Measurements from ENCODE around the gene P2RY8. TPM values are rescaled to one million over a fixed set of nuclear protein-coding genes. Genes with fewer than 3 reads are reported as not detected.

Gene P2RY8
- total RNA-seq, 1 experiment from 2014 or later: 0.37 TPM

- ATAC-seq (no peak), DNase-seq (ENCODE audit: low spot score) (no peak)
- Mint-ChIP-seq H3K9me3 (peaks cover 39% of the 10 kb centered on the region), H3K36me3 (peaks cover 69% of the 10 kb centered on the region), H3K27ac (no peak overlapping the region), H3K4me3 (no peak overlapping the region), H3K4me1 (peaks cover 12% of the 10 kb centered on the region), H3K27me3 (ENCODE audit: low read depth) (no peaks in the 10 kb centered on the region)
- ChIA-PET POLR2A (no interaction called here), CTCF (no interaction called here)
- 0 out of 2 replicates have a peak, but pooled peaks have one; percentile 11 for TF ChIP-seq NFATC4 (CRISPR knock-in tag; IDR thresholded peaks at IDR 0.05)
- TF ChIP-seq FOXJ3 (CRISPR knock-in tag; IDR thresholded peaks at IDR 0.05; ENCODE audit: borderline replicate concordance): 0 out of 2 replicates have a peak, but pooled peaks have one; percentile 26
- no peak for TF ChIP-seq ZNF671 (CRISPR knock-in tag; IDR thresholded peaks at IDR 0.05)
- no peak for TF ChIP-seq KAT7 (CRISPR knock-in tag; IDR thresholded peaks at IDR 0.05; ENCODE audit: borderline replicate concordance)
Observed at GRCh38 chrX:1421433-1422134, 115.4 kb downstream of the P2RY8 start.

GRCh38 chrX:1420371-1420770 is 116.6 kb downstream of the P2RY8 start:
- ATAC-seq (peak; percentile 4), DNase-seq (ENCODE audit: low spot score) (peak; percentile 10)
- POLR2A ChIA-PET: no interaction called here
- Mint-ChIP-seq H3K27ac (peak overlapping the region; percentile 90), H3K36me3 (peaks cover 57% of the 10 kb centered on the region), H3K4me1 (peaks cover 12% of the 10 kb centered on the region), H3K4me3 (no peak overlapping the region), H3K27me3 (ENCODE audit: low read depth) (no peaks in the 10 kb centered on the region), H3K9me3 (peaks cover 33% of the 10 kb centered on the region)
- CTCF ChIA-PET: no interaction called here
- no peak for TF ChIP-seq OVOL2 (CRISPR knock-in tag; IDR thresholded peaks at IDR 0.05; ENCODE audit: borderline replicate concordance)
- no peak for TF ChIP-seq FOXK1 (CRISPR knock-in tag; IDR thresholded peaks at IDR 0.05)
- no peak for TF ChIP-seq ATF6 (CRISPR knock-in tag; IDR thresholded peaks at IDR 0.05)
- no peak for TF ChIP-seq ZNF512 (CRISPR knock-in tag; IDR thresholded peaks at IDR 0.05; ENCODE audit: borderline replicate concordance)
- TF ChIP-seq FOXP1 (CRISPR knock-in tag; IDR thresholded peaks at IDR 0.05; ENCODE audit: borderline replicate concordance): peak; percentile 25; the same call in 1 of the 2 replicates
- TF ChIP-seq ZMAT4 (CRISPR knock-in tag; IDR thresholded peaks at IDR 0.05): no peak
- TF ChIP-seq JAZF1 (CRISPR knock-in tag; IDR thresholded peaks at IDR 0.05): no peak
- no peak for TF ChIP-seq AFF4 (CRISPR knock-in tag; IDR thresholded peaks at IDR 0.05; ENCODE audit: borderline replicate concordance)
- TF ChIP-seq TCF7 (CRISPR knock-in tag; IDR thresholded peaks at IDR 0.05; ENCODE audit: low read depth): no peak
- no peak for TF ChIP-seq ATF1 (CRISPR knock-in tag; IDR thresholded peaks at IDR 0.05)
- TF ChIP-seq NR3C1 (CRISPR knock-in tag; conservative IDR thresholded peaks at IDR 0.05; ENCODE audit: low read depth): no peak
- TF ChIP-seq ZNF425 (CRISPR knock-in tag; conservative IDR thresholded peaks at IDR 0.05): no peak
- TF ChIP-seq ZNF532 (CRISPR knock-in tag; IDR thresholded peaks at IDR 0.05; ENCODE audit: borderline replicate concordance): no peak
- no peak for TF ChIP-seq GRHL2 (CRISPR knock-in tag; IDR thresholded peaks at IDR 0.05; ENCODE audit: insufficient replicate concordance, severe bottlenecking)
- no peak for TF ChIP-seq MAX (CRISPR knock-in tag; IDR thresholded peaks at IDR 0.05)
